Measurements from ENCODE around the gene ZNF385B.
"Not testable (repeated sequence)": the region's sequence is repeated elsewhere in the genome, so short reads cannot be mapped to it uniquely, and the experiment has no call there.

Gene ZNF385B

DNA sequence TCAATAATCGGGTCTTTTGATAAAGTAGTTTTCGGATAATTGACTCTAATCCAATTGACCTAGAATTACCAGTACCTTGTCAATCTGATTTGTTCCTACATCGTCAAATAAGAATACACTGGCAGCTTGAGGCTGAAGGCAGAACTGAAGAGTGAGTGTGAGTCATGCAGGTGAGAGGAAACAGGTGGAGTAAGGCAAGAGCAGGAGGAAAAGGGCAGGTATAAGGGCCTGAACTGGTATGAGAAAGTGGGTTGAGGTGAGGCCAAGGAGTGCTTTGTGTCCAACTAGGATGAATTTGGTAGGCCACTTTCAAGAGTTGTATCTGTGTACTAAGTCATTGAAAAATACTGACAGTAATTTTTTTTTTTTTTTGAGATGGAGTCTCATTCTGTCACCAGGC is 186.0 kb downstream of the ZNF385B start:
- no peak for DNase-seq

DNA sequence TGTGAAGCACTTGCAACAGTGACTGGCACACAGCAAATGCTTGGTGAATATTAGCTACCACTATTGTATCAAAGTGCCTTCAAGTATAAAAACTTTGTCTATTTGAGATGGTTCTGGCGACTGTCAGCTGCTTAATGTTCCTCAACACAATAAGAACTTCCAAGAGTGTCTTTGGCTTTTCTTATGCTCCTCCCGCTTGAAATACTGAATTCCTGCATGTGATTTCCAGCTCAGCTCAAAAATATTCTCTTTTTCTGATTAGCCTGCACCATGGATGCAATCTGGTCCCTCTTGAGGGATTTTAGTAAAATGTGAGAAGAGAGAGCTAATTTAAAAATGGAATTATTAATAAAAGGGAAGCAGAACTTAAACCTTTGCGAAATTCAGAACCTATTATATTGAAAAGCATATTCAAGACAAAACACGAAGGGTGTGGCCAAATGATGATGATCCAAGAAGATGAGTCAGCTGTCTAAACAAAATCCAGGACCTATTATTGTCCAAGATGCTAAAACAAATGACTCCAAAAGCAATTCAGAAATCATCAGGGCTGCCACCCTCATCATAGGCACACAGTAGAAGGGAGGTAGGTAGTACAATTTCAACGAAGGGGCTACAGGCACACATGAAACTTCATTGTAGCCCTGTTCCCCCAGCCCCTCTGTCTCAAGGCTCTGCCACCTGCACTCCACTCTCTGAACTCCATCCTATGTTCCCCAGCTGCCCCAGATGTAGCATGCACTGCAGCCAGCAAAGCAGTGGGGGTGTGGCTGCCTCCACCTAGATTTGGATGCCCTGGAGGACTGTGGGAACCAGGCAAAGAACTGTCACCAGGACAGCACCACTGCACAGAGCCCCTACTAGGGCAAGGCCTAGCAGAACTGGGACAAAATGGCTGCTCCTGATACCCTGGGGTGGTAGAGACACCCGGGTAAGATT is 190.1 kb downstream of the ZNF385B start:
- no peak for DNase-seq

DNA sequence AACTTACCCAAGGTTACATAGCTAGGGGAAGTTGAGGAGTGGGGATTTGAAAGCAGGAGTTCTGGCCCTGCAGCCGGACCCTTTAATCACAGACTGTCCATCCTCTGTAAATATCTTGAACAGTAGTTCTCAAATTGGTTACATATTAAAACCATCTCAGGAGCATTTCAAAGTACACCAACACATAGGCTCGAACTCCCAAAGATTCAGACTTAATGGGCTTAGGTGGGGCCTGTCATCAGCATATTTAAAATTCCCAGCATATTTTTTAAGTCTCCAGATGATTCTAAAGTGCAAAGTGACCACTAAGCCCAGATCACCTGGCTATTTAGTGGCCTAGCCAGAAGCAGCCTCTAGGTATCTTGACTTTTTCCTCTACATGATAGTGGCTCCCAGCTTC is 192.2 kb downstream of the ZNF385B start:
- DNase-seq, result no peak

DNA sequence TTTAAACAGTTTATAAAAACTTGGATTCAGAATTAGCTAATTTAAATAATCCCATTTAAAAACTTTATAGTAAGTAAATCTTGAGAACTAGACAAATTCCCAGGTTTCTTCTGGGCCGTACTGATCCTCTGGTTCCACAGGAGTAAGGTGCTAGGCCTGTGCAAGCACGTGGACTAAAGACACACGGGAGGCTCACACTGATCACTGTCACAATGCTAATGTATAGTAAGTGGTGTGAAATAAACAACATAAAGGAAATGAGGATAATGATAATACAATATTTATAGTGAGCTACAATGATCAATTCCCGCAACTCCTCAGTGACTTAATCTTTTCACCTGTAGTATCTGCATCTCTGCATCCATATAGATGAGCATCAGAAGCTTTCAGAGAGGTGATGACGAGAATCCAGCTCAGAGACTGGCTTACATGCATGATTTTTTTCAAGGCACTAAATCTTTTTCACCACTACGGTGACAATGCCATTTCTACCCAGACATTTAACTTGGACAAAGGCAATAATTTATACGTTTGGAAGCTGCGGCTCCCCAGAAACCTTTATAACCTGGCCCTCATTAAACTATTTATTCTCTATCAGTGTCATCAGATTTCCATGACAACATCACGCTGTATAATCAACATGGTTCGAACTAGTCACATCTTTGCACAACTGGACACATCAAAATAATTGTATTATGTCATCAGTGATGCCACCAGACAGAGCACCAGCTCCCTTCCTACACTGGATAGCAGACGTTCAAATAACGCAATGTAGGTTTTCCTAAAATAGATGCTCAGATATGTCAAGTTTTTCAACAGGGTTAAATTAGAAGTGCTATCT is 196.2 kb downstream of the ZNF385B start:
- no peak for DNase-seq

DNA sequence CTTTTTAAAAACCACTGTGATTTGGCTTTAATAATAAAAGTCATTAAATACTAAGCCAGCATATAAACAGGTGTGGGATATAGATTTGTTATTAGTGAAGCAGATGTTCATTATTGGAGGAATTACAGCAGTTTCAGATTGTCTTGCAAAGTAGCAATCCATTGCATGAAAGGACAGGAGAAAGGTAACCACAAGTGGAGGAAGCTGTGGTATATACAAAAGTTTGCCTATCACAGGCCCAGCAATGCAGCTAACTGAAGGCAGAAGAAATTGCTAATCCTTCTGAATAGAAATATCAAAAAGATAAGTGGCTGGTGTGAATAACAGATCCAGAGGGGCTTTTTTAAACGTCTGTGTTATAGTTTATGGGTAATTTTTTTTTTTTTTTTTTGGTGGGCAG is 199.4 kb downstream of the ZNF385B start:
- DNase-seq, result no peak

DNA sequence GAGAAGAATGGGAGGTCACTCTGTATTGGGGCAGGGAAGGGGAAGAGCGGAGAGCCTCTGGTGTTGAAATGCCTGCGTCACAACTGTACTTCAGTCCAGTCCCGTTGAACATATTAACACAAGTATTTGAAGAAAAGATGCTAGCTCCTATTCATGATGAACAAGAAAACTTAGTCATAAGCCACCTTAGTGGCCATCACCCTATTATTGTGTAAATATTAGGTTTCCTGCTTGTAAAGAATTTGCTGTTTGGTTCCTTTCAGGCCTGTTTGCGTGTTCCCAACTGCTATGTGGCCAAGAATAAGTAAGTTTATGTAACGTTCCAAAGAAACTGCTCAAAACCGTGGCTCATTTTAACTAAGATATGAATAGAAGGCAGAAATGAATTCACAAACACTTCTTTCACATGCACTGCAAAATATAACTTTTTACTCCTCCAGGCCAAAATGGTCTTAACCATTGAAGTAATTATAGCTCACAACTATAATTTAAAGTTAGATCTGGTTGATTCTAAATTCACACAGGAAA is 204.3 kb downstream of the ZNF385B start:
- DNase-seq, result no peak

DNA sequence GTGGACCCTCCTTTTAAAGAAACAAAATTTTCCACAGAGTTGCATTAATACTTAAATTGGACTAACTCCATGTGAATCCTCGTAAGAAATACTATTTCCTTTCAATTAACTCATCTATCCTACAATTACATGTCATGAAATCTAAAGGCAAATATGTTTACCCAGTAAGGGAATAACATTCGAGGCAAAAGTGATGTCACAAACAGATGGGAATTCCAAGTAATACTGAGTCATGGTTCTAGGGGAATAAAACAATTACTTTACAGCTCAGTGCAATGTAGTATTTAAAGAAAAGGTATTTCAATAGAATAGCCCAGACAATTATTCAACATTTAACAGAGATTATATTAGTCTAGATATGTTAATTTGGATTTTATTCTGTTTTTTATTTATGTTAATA is 205.8 kb downstream of the ZNF385B start:
- DNase-seq, result no peak

DNA sequence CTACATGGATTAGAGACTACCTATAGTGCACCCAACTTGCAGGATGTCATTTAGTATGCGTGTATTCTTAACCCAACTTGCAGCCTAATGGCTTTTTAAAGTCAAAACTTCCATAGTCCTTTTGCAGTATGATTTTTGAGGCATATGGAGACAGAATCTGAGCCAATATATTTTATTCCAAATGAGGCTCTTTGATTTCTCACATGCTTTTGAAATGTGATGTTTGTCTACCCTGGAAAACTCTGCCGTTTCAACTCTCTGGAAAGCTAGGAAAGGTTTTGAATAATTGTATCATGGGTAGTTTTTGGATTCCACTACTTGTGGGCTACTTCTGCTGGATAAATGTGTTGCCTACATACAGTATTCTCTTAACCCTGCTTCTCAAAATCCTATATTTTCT is 206.6 kb downstream of the ZNF385B start:
- DNase-seq, result no peak

DNA sequence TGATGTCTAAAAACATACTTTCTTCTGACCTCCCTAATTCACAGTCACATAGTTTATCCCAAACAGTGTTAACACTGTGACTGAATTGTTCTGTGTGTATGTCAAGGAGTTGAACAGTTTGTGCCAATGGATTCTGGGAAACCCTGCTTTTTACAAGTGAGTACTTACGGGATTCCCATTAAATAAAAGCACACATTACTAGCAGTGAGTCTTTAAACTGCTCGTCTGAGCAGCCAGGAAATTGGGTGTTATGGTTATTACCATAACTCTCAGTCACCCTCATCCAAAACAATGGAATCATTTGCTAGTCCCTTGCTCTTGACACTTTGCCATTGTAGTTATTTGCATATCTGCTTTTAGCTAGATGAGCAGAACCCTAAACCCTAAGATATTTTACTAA is 209.1 kb downstream of the ZNF385B start:
- DNase-seq, result no peak

DNA sequence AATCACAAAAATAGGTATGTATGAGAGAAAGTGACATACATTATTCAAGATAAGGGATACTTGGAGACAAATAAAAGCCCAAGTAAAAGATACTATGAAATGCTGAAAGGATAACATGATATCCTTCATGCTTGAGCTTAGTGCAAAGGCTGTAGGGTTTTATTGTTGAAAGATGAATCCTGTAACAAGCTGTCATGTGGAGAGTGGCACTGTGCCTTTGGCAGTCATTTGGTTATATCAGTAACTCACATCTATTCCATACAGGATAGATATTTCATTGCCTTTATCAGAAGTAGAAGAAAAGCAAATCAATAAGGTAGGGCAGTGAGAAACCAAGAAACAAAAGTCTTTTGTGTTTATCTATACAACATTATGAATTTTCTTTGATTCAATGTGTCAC is 211.0 kb downstream of the ZNF385B start:
- no peak for DNase-seq

DNA sequence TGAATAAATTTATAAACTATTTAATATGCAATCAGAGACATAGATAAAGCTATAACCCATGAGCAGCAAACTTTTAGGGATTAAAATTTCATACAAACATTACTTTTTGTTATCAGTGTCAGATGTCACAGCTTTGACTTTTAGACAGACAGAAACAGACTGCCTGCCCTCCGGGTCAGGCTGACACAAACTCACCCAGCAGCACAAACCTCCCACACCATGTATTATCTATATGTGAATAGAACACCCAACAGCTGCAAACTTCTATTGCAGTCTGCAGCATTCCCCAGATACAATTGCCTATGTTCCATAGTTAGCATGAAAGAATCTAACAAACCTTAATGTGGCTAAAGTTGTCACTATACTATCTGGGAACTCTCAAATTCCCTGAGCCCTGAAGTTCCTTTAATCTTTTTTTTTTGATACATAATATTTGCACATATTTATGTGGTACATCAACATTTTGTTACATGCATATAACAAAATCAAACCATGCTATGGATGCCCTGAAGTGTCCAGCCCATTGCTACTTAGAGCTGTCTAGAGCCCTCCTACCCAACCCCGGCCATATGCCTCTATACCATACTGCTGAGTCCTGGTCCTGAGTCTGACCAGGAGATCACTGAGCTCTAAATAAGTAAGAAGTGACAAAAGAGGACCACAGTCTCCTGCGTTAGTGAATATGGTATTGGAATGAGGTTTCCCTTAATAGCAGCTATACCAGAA is 214.4 kb downstream of the ZNF385B start:
- no peak for DNase-seq

DNA sequence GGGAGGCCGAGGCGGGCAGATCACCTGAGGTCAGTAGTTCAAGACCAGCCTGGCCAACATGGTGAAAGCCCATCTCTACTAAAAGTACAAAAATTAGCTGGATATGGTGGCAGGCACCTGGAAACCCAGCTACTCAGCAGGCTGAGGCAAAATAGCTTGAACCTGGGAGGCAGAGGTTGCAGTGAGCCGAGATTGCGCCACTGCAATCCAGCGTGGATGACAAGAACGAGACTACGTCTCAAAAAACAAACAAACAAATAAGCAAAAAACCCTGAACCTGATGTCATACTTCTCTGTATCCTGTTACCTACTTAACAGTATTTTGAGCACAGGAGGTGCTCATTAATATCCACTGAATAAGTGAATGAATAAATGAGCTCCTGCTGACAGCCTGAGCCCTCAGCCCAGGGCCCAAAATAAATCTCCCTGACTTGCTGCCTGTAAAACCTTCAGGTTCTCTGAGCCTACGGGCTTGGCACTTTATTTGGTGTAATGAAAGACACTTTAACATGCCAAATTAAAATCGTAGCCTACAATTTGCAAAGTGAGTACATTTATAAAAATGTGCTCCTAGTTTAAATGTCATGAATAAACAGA is 215.1 kb downstream of the ZNF385B start:
- no peak for DNase-seq

DNA sequence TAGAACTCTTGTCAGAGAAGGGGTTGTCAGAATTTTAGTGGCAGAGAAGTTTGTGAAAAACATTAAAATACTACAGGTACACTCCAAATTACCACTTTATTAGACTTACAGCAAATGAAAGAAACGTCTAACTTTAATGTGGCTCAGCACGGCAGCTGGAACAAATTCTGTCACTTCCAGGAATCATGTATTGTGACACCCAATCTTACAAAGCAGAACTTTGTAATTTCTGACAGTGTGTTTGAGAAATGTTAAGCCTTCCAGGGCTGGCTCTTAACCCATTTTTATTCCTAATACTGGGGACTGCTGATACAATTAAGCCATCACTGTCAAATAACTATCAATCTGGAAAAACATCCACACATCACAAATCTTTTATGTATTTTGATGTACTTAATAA is 216.4 kb downstream of the ZNF385B start:
- DNase-seq, result no peak

DNA sequence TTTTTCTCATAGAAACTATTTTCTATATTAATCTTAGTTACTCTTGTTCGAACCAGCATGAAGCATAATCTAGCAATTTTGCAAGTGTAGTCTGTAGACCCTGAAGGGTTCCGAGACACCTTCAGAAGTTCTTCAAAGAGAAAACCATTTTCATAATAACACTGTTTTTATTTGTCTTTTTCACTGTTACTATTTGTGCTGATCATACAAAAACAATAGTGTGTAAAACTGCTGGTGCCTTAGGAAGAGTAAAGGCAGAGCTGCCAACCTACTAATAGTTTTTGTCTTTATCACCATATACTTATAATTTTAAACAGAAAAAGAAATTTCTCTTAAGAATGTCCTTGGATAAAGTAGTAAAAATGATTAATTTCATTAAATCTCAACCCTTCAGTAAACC is 218.9 kb downstream of the ZNF385B start:
- DNase-seq, result no peak

DNA sequence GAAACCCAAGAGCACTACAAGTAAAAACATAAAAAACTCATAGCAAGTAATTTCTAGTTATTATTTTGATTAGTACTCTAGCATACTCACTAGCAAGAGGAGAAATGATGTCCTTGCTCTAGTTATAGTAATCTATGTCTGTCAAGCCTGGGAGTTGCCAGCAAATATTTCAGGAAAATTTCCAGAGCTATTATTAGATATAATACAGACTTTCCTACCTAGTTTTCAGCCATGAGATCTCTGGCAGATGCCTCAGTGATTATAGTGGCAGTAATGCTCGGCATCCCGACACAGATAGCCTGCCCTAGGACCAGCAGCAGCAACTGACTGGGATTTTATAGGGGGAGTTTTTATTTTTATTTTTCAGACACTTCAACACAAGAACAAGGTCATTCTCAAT is 224.4 kb downstream of the ZNF385B start:
- no peak for DNase-seq

DNA sequence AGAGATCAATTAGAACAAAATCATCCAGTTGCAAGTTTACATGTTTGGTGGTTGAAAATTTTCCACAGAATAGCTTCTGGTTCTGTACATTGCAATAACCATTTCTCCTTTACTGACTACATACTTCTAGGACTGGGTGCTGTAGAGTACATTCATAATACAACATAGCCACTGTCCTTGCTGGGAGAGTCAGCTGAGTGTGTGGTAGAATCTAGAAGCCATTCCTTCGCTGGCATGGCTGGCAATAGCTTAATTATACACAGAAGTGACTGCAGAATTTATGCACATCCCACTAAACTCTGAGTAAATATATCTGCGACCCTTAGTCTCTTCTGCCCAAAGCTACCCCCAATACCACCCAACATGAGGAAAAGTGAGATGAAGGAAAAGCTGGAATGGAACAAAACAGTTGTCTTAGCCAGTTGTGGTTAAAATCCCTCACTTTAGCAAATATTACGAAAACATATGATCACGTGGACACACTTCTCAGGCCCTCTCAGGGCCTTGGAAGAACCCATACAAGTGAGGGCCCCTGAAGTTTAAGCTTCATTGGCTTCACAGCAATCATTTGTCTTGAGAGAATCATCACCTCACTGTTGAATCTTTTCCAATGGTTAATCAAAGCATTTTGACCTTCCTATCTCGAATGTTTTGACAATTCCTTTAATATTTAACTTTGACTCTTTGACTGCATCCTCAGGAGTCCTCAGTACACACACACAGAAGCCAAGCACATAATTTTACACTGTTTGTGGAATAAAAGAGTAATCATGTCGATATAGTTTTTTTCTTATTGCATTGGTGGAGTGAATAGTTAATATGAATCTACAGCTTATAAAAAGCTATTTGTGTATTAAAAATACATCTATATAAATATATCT is 225.1 kb downstream of the ZNF385B start:
- no peak for DNase-seq

DNA sequence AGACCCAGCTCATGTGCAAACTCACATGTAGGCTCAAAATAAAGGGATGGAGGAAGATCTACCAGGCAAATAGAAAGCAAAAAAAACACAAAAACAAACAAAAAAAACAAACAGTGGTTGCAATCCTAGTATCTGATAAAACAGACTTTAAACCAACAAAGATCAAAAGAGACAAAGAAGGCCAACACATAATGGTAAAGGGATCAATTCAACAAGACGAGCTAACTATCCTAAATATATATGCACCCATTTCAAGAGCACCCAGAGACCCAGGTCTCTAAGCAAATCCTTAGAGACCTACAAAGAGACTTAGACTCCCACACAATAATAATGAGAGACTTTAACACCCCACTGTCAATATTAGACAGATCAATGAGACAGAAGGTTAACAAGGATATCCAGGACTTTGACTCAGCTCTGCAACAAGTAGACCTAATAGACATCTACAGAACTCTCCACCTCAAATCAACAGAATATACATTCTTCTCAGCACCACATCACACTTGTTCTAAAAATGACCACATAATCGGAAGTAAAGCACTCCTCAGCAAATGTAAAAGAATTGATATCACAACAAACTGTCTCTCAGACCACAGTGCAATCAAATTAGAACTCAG is 229.5 kb downstream of the ZNF385B start:
- DNase-seq, result not testable (repeated sequence)

DNA sequence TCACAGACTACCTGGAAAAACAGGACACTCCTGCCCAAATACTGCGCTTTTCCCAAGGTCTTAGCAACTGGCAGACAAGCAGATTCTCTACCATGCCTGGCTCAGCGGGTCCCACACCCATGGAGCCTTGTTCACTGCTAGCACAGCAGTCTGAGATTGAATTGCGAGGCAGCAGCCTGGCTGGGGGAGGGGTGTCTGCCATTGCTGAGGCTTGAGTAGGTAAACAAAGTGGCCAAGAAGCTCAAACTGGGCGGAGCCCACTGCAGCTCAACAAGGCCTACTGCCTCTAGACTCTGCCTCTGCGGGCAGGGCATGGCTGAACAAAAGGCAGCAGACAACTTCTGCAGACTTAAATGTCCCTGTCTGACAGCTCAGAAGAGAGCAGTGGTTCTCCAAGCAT is 231.6 kb downstream of the ZNF385B start:
- not testable (repeated sequence) for DNase-seq

DNA sequence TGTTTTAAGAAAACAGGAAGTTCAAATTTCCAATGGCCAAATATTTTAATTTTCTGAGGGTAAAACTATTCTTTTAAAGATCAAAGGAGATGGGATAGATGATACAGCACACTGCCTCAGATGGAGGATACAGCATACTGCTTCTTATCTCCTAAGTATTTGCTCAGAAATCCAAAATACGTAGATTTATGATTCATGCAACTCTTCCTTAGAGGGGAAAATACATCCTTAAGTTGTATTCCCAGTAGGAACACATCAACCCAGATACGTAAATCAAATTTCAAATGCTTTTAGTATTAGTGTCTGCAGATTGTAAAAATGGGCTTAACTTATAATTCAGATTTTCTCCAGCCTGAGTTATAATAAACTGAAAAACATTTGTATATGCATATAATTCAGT is 235.2 kb downstream of the ZNF385B start:
- no peak for DNase-seq

DNA sequence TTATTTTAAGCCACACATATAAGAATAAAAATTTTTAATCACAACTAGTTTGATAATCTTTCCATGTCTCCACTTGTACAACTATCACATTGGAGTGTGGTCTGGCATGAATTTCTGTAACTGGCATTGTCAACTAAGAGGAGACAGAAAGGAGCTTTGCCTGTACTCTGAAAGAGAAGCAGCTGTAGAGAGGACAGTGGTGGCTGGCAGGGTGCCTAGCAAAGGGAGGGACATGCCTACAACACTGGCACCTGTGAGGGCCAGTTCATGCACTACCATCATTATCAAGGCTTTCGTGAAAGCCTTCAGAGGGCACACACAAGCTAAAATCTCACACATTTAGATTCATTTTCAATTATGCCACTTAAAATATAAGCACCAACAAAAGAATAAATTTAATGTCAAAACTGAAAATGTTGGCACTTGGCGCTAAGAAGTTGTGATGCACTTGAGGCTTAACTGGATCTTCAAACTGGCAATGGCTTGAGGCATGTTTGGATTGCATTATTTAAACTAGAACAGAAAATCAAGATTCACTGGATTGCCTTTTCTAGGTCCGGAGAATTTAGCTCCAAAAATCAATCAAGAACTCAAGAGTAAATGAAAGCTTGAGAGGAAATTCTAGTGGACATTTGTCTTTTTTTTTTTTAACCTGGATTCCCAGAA is 238.6 kb downstream of the ZNF385B start:
- no peak for DNase-seq

DNA sequence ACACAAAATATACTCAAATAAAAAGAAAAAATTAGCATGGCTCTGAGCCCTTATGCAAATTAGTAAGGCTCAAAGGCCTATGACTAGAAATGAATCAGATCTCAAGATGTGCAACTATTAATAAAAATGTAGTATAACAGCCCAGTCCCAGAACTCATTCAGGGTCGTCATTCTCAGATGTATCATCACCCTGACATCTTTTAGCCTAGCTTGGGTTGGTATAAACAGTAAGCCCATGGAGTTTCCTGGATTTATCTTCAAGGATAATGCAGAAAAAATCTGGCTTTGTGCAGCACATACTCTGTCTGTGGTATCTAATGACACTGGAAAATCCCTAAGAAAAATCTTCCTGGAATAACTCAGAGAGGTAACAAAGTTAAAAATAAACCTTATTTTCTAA is 239.3 kb downstream of the ZNF385B start:
- peak in 1 of 2 experiments; percentile 18 for DNase-seq

All from NCI-H526 (cell line).